ENCODE measurements around the gene FLNB.

DNA sequence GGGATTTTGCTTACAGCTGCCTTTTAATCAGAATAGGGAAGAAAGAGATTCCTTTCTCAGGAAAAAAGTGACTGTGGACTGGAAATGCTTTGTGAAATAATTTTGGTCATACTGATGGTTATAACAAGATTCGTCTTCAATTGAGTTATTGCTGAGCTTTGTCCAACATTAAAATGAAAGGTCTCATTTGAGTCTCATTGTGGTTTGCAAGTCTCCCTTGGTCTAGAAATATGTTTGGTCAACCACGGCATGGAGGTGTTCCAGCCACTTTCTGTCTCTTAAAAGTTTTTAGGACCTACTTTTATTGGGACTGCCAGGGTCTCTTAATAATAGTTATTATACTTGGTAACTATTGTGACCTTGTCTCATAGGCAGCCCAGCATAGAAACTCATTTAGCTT lies 15.3 kb downstream of the FLNB start:
- TF ChIP-seq POU6F1 (CRISPR knock-in tag; IDR thresholded peaks at IDR 0.05; ENCODE audit: borderline replicate concordance, low read depth) (no peak), ZNF70 (CRISPR knock-in tag; IDR thresholded peaks at IDR 0.05) (no peak), RARB (CRISPR knock-in tag; IDR thresholded peaks at IDR 0.05) (no peak), SNAI2 (CRISPR knock-in tag; IDR thresholded peaks at IDR 0.05) (no peak), ESRRG (CRISPR knock-in tag; IDR thresholded peaks at IDR 0.05) (no peak), ZC3H10 (CRISPR knock-in tag; IDR thresholded peaks at IDR 0.05) (no peak), ZNF8 (CRISPR knock-in tag; IDR thresholded peaks at IDR 0.05) (no peak), ZFP3 (CRISPR knock-in tag; IDR thresholded peaks at IDR 0.05) (no peak), ARNTL (CRISPR knock-in tag; IDR thresholded peaks at IDR 0.05; ENCODE audit: borderline replicate concordance, low read depth) (no peak)
- TF ChIP-seq, protein P1, sequence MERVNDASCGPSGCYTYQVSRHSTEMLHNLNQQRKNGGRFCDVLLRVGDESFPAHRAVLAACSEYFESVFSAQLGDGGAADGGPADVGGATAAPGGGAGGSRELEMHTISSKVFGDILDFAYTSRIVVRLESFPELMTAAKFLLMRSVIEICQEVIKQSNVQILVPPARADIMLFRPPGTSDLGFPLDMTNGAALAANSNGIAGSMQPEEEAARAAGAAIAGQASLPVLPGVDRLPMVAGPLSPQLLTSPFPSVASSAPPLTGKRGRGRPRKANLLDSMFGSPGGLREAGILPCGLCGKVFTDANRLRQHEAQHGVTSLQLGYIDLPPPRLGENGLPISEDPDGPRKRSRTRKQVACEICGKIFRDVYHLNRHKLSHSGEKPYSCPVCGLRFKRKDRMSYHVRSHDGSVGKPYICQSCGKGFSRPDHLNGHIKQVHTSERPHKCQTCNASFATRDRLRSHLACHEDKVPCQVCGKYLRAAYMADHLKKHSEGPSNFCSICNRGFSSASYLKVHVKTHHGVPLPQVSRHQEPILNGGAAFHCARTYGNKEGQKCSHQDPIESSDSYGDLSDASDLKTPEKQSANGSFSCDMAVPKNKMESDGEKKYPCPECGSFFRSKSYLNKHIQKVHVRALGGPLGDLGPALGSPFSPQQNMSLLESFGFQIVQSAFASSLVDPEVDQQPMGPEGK (CRISPR knock-in tag; IDR thresholded peaks at IDR 0.05; ENCODE audit: borderline replicate concordance) = no peak

All from SK-N-SH treated with all-trans-retinoic acid at 6 μM for 48 hours (cell line).